GM20000 (cell line): ENCODE data around the gene ZNF234.
A peak's percentile ranks its signal among the peaks of the same experiment; 100 is the strongest.
"Not testable (repeated sequence)": the region's sequence is repeated elsewhere in the genome, so short reads cannot be mapped to it uniquely, and the experiment has no call there.

Experiments
- DNase-seq: peaks from one replicate; pipeline ENCODE4 v3.0.0; 2012; ENCODE audit warnings: low spot score
- TF ChIP-seq, protein P1 (sequence below): IDR thresholded peaks from 2 replicates; pipeline ENCODE4 v1.5.1; 2012; ENCODE audit warnings: mild to moderate bottlenecking, control low read depth; ENCODE audit errors: extremely low read depth, missing control alignments

Gene ZNF234

GRCh38 chr19:44113138-44113783 is 28.1 kb upstream of the ZNF234 start, which contains the start of gene ZNF225:
TSS of gene ZNF225 (plus strand) at chr19:44113399. CDS start at chr19:44115828, 2,429 bp downstream.
- TF ChIP-seq, protein P1, sequence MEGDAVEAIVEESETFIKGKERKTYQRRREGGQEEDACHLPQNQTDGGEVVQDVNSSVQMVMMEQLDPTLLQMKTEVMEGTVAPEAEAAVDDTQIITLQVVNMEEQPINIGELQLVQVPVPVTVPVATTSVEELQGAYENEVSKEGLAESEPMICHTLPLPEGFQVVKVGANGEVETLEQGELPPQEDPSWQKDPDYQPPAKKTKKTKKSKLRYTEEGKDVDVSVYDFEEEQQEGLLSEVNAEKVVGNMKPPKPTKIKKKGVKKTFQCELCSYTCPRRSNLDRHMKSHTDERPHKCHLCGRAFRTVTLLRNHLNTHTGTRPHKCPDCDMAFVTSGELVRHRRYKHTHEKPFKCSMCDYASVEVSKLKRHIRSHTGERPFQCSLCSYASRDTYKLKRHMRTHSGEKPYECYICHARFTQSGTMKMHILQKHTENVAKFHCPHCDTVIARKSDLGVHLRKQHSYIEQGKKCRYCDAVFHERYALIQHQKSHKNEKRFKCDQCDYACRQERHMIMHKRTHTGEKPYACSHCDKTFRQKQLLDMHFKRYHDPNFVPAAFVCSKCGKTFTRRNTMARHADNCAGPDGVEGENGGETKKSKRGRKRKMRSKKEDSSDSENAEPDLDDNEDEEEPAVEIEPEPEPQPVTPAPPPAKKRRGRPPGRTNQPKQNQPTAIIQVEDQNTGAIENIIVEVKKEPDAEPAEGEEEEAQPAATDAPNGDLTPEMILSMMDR = no peak

GRCh38 chr19:44113784-44114390 is 27.5 kb upstream of the ZNF234 start:
- no peak for DNase-seq
- TF ChIP-seq, protein P1 = no peak

More at GRCh38 chr19:44113138-44113783, 28.1 kb upstream of the ZNF234 start, which contains the start of gene ZNF225:
- peak; percentile 85 for DNase-seq

- not testable (repeated sequence) for DNase-seq
These were observed 20.2 kb upstream of the ZNF234 start for GRCh38 chr19:44121162-44121561.

DNA sequence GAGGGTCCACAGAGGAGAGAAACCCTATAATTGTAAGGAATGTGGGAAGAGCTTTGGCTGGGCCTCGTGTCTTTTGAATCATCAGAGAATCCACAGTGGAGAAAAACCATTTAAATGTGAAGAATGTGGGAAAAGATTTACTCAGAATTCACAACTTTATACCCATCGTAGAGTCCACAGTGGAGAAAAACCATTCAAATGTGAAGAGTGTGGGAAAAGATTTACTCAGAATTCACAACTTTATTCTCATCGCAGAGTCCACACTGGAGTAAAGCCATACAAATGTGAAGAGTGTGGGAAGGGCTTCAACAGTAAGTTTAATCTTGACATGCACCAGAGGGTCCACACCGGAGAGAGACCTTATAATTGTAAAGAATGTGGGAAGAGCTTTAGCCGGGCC is 9.4 kb upstream of the ZNF234 start:
- no peak for DNase-seq
- TF ChIP-seq, protein P1 = no peak

- DNase-seq = no peak
- TF ChIP-seq, protein P1 = no peak
These were observed 692 bp downstream of the ZNF234 start for GRCh38 chr19:44142059-44142433.

- TF ChIP-seq, protein P1 = no peak
- DNase-seq = no peak
These were observed 8.4 kb downstream of the ZNF234 start for GRCh38 chr19:44149776-44150175.

- TF ChIP-seq, protein P1 = no peak
- DNase-seq = no peak
These were observed 10.1 kb downstream of the ZNF234 start for GRCh38 chr19:44151491-44151890.

DNA sequence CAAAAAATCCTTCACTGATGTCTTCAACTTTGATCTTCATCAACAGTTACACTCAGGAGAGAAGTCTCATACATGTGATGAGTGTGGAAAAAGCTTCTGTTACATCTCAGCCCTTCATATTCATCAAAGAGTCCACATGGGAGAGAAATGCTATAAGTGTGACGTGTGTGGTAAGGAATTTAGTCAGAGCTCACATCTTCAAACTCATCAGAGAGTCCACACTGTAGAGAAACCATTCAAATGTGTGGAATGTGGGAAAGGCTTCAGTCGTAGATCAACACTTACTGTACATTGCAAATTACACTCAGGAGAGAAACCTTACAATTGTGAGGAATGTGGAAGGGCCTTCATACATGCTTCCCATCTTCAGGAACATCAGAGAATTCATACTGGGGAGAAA is 15.1 kb downstream of the ZNF234 start:
- TF ChIP-seq, protein P1 = no peak
- DNase-seq = no peak
